Gastrocnemius medialis (tissue), 4 donors: ENCODE measurements around the gene CFAP221.

Source experiments
- CTCF ChIP-seq, 5 experiments: fragments of 450-650 bp in 3 of 5; fragments of 200-600 bp in 2 of 5; sonication (generic) in 2 of 5; IDR thresholded peaks in 4 of 5; conservative IDR thresholded peaks in 1 of 5; 1 replicate in 4 of 5; 2 replicates in 1 of 5; pipeline ENCODE4 v1.5.1; 2016 to 2019; ENCODE audit warnings: antibody characterized with exemption in 5 of 5, mild to moderate bottlenecking in 3 of 5, moderate library complexity in 3 of 5
- POLR2A ChIP-seq, 2 donors: fragments of 450-650 bp; IDR thresholded peaks; one replicate each; pipeline ENCODE4 v1.6.1; 2017; ENCODE audit warnings: antibody characterized with exemption in 2 of 2, mild to moderate bottlenecking in 2 of 2, moderate library complexity in 2 of 2

DNA sequence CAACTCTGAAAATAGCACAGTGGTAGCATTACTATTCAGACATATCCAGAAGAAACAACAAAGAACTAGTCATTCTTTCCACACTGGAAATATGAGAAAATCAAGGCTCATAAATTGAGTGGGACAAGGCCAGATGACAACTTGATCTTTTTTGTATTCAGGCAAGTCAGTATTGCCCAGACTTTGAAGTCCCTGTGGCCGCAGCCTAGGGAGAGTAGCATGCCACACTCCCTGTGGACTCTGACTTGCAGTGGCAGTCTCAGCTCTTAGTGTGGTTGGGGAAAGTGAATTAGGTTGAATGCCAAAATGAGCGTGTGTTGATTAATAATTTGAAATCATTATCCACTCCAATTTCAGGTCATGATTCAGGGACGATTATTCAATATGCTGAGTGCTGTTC, 81.0 kb downstream of the CFAP221 start:
- TF ChIP-seq CTCF (IDR thresholded peaks at IDR 0.05 in 4 of 5, conservative IDR thresholded peaks at IDR 0.05 in 1 of 5) (no peak), POLR2A (IDR thresholded peaks at IDR 0.05) (no peak)
